Gastrocnemius medialis (tissue), 4 donors: ENCODE results near the gene TPRX1. TPM values are rescaled to one million over a fixed set of nuclear protein-coding genes. Genes with fewer than 3 reads are reported as not detected.

Experiments used
- ATAC-seq, 2 donors: fragments of 150-250 bp; one replicate each; pipeline ENCODE4 v1.9.1; 2016
- DNase-seq, 2 donors: peaks; one replicate each; pipeline ENCODE4 v3.0.0-alpha.2; 2019
- H3K27ac ChIP-seq, 4 donors: fragments of 200-600 bp; sonication (generic); 1 replicate in 1 of 4; 2 replicates in 3 of 4; pipeline ENCODE4 v1.5.1; 2016 to 2018; ENCODE audit warnings: mild to moderate bottlenecking in 2 of 4, moderate library complexity in 1 of 4
- H3K27me3 ChIP-seq, 3 donors: fragments of 200-600 bp; sonication (generic) in 2 of 3; 1 replicate in 1 of 3; 2 replicates in 2 of 3; pipeline versions ENCODE4 v1.5.1 to v1.6.0; 2016 to 2019; ENCODE audit warnings: mild to moderate bottlenecking in 1 of 3, moderate library complexity in 1 of 3
- H3K36me3 ChIP-seq, 2 donors: fragments of 200-600 bp; sonication (generic) in 1 of 2; one replicate each; pipeline ENCODE4 v1.5.1; 2017 to 2018
- H3K4me1 ChIP-seq, 2 donors: fragments of 200-600 bp; sonication (generic) in 1 of 2; one replicate each; pipeline ENCODE4 v1.5.1; 2016 to 2017; ENCODE audit warnings: mild to moderate bottlenecking in 2 of 2
- H3K4me3 ChIP-seq, 4 donors: fragments of 200-600 bp; sonication (generic) in 3 of 4; 1 replicate in 1 of 4; 2 replicates in 3 of 4; pipeline ENCODE4 v1.5.1; 2016 to 2019; ENCODE audit warnings: mild to moderate bottlenecking in 2 of 4
- H3K9me3 ChIP-seq, 3 donors: fragments of 200-600 bp; sonication (generic) in 2 of 3; 1 replicate in 1 of 3; 2 replicates in 2 of 3; pipeline ENCODE4 v1.5.1; 2016 to 2019
- POLR2A ChIP-seq, 2 donors: fragments of 450-650 bp; IDR thresholded peaks; one replicate each; pipeline ENCODE4 v1.6.1; 2017; ENCODE audit warnings: antibody characterized with exemption in 2 of 2, mild to moderate bottlenecking in 2 of 2, moderate library complexity in 2 of 2
- in situ Hi-C, 4 donors: fragments of 200-750 bp; cut with MboI; loops; one replicate each; pipeline versions ENCODE4 v1.15.0 to v1.8.0; 2017; ENCODE audit warnings: low sequenced_read_pairs in 4 of 4
- intact Hi-C: fragments of 100-400 bp; cut with DNase I; formaldehyde crosslinking; loops from one replicate; pipeline ENCODE4 v1.15.1; 2023; ENCODE audit warnings: low total_unique reads
- total RNA-seq, 4 donors: library from RNA; depleted of rRNA; stranded (reverse); fragments of >200 nt; gene quantifications; one replicate each; pipeline versions ENCODE4 v1.1.0 to v1.2.3, GENCODE V29; 2016
- TF ChIP-seq, protein P1 (sequence below), 5 experiments: fragments of 450-650 bp in 3 of 5; fragments of 200-600 bp in 2 of 5; sonication (generic) in 2 of 5; IDR thresholded peaks in 4 of 5; conservative IDR thresholded peaks in 1 of 5; 1 replicate in 4 of 5; 2 replicates in 1 of 5; pipeline ENCODE4 v1.5.1; 2016 to 2019; ENCODE audit warnings: antibody characterized with exemption in 5 of 5, mild to moderate bottlenecking in 3 of 5, moderate library complexity in 3 of 5

TPRX1 gene
- total RNA-seq, 4 donors from 2014 or later = not detected

DNA sequence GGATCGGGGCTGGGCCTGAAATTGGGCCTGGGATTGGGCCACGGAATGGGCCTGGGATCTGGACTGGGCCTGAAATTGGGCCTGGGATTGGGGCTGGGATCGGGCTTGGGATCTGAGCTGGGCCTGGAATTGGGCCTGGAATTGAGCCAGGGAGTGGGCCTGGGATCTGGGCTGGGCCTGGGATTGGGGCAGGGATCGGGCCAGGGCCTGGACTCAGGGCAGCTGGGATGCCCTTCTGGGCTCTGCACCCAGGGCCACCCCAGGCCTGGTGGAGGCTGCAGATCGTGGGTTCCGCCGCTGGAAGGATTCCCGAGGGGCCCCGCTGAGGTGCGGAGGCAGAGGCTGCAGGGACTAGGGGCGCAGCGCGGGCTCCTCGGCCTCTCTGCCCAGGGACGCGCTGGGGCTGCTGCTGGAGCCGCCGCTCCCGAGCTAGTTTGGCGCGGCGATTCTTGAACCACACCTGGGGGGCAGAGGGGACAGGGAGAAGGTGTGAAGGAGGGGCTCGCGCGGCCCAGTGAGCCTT is 1.8 kb downstream of the TPRX1 start:
- TF ChIP-seq, protein P1, sequence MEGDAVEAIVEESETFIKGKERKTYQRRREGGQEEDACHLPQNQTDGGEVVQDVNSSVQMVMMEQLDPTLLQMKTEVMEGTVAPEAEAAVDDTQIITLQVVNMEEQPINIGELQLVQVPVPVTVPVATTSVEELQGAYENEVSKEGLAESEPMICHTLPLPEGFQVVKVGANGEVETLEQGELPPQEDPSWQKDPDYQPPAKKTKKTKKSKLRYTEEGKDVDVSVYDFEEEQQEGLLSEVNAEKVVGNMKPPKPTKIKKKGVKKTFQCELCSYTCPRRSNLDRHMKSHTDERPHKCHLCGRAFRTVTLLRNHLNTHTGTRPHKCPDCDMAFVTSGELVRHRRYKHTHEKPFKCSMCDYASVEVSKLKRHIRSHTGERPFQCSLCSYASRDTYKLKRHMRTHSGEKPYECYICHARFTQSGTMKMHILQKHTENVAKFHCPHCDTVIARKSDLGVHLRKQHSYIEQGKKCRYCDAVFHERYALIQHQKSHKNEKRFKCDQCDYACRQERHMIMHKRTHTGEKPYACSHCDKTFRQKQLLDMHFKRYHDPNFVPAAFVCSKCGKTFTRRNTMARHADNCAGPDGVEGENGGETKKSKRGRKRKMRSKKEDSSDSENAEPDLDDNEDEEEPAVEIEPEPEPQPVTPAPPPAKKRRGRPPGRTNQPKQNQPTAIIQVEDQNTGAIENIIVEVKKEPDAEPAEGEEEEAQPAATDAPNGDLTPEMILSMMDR (IDR thresholded peaks at IDR 0.05 in 4 of 5, conservative IDR thresholded peaks at IDR 0.05 in 1 of 5) = no peak
- no peak for TF ChIP-seq POLR2A (IDR thresholded peaks at IDR 0.05)
- no peak for DNase-seq
- intact Hi-C loops (no loop called here), in situ Hi-C loops (no loop called here)
- Histone ChIP-seq H3K27me3 (no peaks in the 10 kb centered on the region), H3K36me3 (no peaks in the 10 kb centered on the region), H3K4me3 (no peak overlapping the region), H3K4me1 (no peaks in the 10 kb centered on the region), H3K9me3 (no peaks in the 10 kb centered on the region), H3K27ac (no peak overlapping the region)
- no peak for ATAC-seq

DNA sequence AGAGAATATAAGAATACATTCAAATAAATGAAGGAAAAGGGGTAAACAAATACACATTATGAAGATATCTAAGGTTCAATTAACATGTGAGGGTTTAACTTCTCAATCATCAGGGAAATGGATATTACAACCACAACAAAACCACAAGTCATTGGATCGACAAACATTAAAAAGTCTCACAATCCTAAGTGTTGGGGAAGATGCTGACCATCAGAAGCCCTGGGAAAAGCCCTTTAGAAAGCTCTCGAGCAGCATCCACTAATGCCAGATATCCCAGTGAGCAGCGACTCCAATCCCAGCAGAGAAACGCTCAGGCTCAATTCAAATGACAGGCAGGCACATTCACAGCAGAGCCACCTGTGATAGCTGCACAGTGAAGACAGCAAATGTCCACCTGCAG is 3.1 kb downstream of the TPRX1 start:
- ATAC-seq = no peak
- no peaks in the 10 kb centered on the region for H3K9me3 ChIP-seq
- in situ Hi-C loops = no loop called here

DNA sequence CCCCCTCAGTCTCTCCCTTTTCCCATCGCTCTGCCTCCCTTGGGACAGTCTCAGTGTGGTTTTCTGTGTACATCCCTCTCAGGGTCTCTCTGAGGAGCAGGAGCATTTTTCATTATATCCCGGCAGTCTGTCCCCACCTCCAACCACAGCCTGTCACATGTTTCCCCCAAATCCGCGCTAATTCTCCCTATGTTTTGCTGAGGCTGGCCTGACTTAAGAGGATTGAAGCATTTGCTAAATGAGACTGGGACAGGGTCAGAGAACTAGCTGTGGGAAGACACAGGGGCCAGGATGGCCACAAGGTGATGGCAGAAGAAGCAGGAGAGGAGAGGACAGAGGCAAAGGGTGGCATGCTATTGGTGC is 5.5 kb downstream of the TPRX1 start:
- H3K4me3 ChIP-seq = no peak overlapping the region
- intact Hi-C loops = no loop called here
- no peak for DNase-seq
- no peaks in the 10 kb centered on the region for H3K9me3 ChIP-seq
- H3K27me3 ChIP-seq = no peaks in the 10 kb centered on the region
- ATAC-seq = no peak
- in situ Hi-C loops = no loop called here
- no peaks in the 10 kb centered on the region for H3K36me3 ChIP-seq
- no peak for TF ChIP-seq POLR2A (IDR thresholded peaks at IDR 0.05)
- TF ChIP-seq, protein P1 (IDR thresholded peaks at IDR 0.05 in 4 of 5, conservative IDR thresholded peaks at IDR 0.05 in 1 of 5) = no peak
- no peak overlapping the region for H3K27ac ChIP-seq
- H3K4me1 ChIP-seq = no peaks in the 10 kb centered on the region

More for the DNA sequence above, 3.1 kb downstream of the TPRX1 start:
- intact Hi-C loops = no loop called here
- Histone ChIP-seq H3K4me3 (no peak overlapping the region), H3K36me3 (no peaks in the 10 kb centered on the region), H3K27ac (no peak overlapping the region), H3K27me3 (no peaks in the 10 kb centered on the region), H3K4me1 (no peaks in the 10 kb centered on the region)
- DNase-seq = no peak
- TF ChIP-seq, protein P1 (IDR thresholded peaks at IDR 0.05 in 4 of 5, conservative IDR thresholded peaks at IDR 0.05 in 1 of 5) = no peak
- no peak for TF ChIP-seq POLR2A (IDR thresholded peaks at IDR 0.05)

DNA sequence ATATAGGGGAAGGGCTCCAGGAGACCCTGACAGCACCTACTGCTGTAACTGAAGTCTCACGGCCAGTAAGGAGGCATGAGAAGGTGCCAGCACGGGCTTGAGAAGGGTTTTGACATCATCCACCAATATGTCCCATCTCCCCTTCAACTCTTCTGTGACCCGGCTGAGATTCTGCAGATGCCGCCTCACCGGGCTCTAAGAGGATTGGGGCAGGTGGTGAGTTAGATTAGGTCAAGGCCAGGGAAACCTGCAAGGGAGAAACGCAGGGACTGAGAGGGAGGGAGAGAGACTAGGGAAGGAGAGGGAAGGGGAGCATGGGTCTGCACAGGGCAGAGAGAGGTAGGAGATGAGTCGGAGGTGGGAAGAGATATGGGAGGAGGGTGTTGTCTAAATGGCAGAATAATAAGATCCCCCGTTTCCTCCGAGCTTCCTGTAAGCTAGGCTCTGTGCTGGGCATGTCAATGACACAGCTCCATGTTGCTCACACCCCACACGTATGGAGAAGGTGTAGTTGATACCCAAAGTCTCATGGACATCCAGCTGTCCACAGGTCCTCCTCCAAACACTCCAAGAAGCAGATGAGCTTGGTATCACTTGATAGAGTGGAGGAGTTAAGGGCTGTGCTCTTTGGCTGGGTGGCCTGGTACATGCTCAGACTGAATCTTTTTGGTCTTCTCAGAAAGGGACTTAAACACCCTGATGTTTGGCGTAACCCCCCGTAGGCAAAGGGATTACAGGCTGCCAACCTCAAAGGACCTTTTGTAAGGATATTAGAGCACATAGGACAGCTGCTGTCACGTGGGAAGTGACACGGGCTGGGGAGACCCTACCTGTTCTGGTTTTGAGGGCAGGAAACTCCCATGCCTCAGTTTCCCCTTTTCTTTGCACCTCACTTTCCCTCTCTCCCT is 6.1 kb downstream of the TPRX1 start:
- no peak for ATAC-seq
- TF ChIP-seq POLR2A (IDR thresholded peaks at IDR 0.05) = no peak
- TF ChIP-seq, protein P1 (IDR thresholded peaks at IDR 0.05 in 4 of 5, conservative IDR thresholded peaks at IDR 0.05 in 1 of 5) = no peak
- H3K4me1 ChIP-seq = no peaks in the 10 kb centered on the region
- no peak overlapping the region for H3K27ac ChIP-seq
- no peak overlapping the region for H3K4me3 ChIP-seq
- no peaks in the 10 kb centered on the region for H3K27me3 ChIP-seq
- in situ Hi-C loops (no loop called here), intact Hi-C loops (no loop called here)
- no peaks in the 10 kb centered on the region for H3K9me3 ChIP-seq
- no peak for DNase-seq
- H3K36me3 ChIP-seq = no peaks in the 10 kb centered on the region
